Subcutaneous adipose tissue (tissue), 4 donors: Measurements from ENCODE around the gene ZNF593. TPM values are rescaled to one million over a fixed set of nuclear protein-coding genes. Genes with fewer than 3 reads are reported as not detected.

Experiments
- CTCF ChIP-seq: fragments of 450-650 bp; IDR thresholded peaks from one replicate; pipeline ENCODE4 v1.5.1; 2016; ENCODE audit warnings: low read depth, mild to moderate bottlenecking, control low read depth, antibody characterized with exemption, moderate library complexity
- total RNA-seq, 4 donors: library from RNA; depleted of rRNA; stranded (reverse); fragments of >200 nt; gene quantifications; one replicate each; pipeline ENCODE4 v1.1.0, GENCODE V29; 2016

ZNF593 gene
- total RNA-seq, 4 donors from 2014 or later, result 17.7 to 32.0 (median 26.9) TPM

GRCh38 chr1:26126321-26127084 is 43.2 kb upstream of the ZNF593 start:
- no peak for TF ChIP-seq CTCF

GRCh38 chr1:26127235-26128163 is 42.2 kb upstream of the ZNF593 start:
- no peak for TF ChIP-seq CTCF

GRCh38 chr1:26129778-26130177 is 39.9 kb upstream of the ZNF593 start:
- no peak for TF ChIP-seq CTCF

GRCh38 chr1:26130695-26131094 is 39.0 kb upstream of the ZNF593 start:
- TF ChIP-seq CTCF, result no peak

GRCh38 chr1:26132128-26132833 is 37.4 kb upstream of the ZNF593 start:
- no peak for TF ChIP-seq CTCF

- no peak for TF ChIP-seq CTCF
These were observed 36.9 kb upstream of the ZNF593 start for GRCh38 chr1:26132834-26133167.

- TF ChIP-seq CTCF, result no peak
These were observed 35.2 kb upstream of the ZNF593 start for GRCh38 chr1:26134466-26134865.
